ENCODE results near the gene ZDHHC8. TPM values are rescaled to one million over a fixed set of nuclear protein-coding genes. Genes with fewer than 3 reads are reported as not detected.

ZDHHC8 gene
- total RNA-seq, 1 experiment from 2014 or later: 51.7 TPM

DNA sequence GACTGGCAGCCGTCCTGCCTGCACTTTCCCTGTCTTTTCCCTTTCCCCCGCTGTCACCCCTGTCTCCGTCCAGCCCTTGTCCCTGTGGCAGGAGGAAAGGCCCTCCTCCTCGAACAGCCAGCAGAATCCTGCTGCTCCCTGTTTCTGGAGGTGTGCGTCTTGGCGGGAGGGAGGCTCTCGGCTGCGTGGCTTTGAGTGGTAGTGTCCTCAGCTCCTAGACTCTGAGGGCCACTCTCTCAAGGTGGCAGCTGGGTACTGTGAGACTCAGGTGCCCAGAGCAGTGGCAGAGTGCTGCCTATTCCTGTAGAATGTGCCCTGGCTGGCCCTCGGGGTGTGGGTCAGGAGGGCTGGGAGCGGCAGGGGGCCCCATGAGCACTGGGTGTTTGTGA lies 24.8 kb upstream of the ZDHHC8 start:
- DNase-seq: no peak
- no peak overlapping the region for H2BK20ac ChIP-seq (ENCODE audit: low read depth, low read length, poor library complexity, severe bottlenecking)
- no peaks in the 10 kb centered on the region for H3K9me3 Mint-ChIP-seq
- H3K4me2 ChIP-seq (ENCODE audit: insufficient read depth, insufficient read length, low read length): no peak overlapping the region
- no peaks in the 10 kb centered on the region for H3K9me3 ChIP-seq (ENCODE audit: control insufficient read depth, low read depth, low read length)
- no peak overlapping the region for H3K23ac ChIP-seq (ENCODE audit: insufficient read length, low read depth, low read length)
- no peak overlapping the region for H2AK5ac ChIP-seq (ENCODE audit: insufficient read length, low read length)
- H3T11ph ChIP-seq (ENCODE audit: low read length): no peak overlapping the region
- no peak overlapping the region for H3K4me3 Mint-ChIP-seq
- no peaks in the 10 kb centered on the region for H3K23me2 ChIP-seq (ENCODE audit: insufficient read length, low read depth, low read length, poor library complexity, severe bottlenecking)
- H4K5ac ChIP-seq (ENCODE audit: insufficient read length, low read depth, low read length): no peak overlapping the region
- no peaks in the 10 kb centered on the region for H4K20me1 ChIP-seq (ENCODE audit: control insufficient read depth, insufficient read depth, insufficient read length)
- H3K4ac ChIP-seq (ENCODE audit: low read depth, low read length): no peak overlapping the region
- no peaks in the 10 kb centered on the region; a peak in 2 of 4 replicates for H3K4me1 Mint-ChIP-seq
- no peak overlapping the region for H2BK12ac ChIP-seq (ENCODE audit: insufficient read length, low read depth, low read length)
- H4K91ac ChIP-seq (ENCODE audit: insufficient read length, low read depth, low read length): no peak overlapping the region
- peaks cover 27 to 90% (median 79%) of the 10 kb centered on the region in 3 experiments; a peak in 6 of 7 replicates for H3K36me3 Mint-ChIP-seq (ENCODE audit: insufficient read depth in 1 of 3, low read depth in 3 of 3)
- no peak overlapping the region for H2BK120ac ChIP-seq (ENCODE audit: low read depth, low read length, poor library complexity, severe bottlenecking)
- no peaks in the 10 kb centered on the region; the same call in 1 of the 2 replicates for H3K27me3 Mint-ChIP-seq (ENCODE audit: low read depth)
- H4K8ac ChIP-seq (replicated peaks; ENCODE audit: insufficient read length, low read depth, low read length): no peak overlapping the region
- H3K4me1 ChIP-seq (ENCODE audit: insufficient read depth, low read length): no peaks in the 10 kb centered on the region
- H3K27me3 ChIP-seq (ENCODE audit: insufficient read depth, low read length): no peaks in the 10 kb centered on the region; the same call in 1 of the 2 replicates
- no peak overlapping the region for H3K14ac ChIP-seq (ENCODE audit: insufficient read depth, low read length)
- no peak overlapping the region for H2BK15ac ChIP-seq (ENCODE audit: low read depth, low read length)
- TF ChIP-seq, protein P1, sequence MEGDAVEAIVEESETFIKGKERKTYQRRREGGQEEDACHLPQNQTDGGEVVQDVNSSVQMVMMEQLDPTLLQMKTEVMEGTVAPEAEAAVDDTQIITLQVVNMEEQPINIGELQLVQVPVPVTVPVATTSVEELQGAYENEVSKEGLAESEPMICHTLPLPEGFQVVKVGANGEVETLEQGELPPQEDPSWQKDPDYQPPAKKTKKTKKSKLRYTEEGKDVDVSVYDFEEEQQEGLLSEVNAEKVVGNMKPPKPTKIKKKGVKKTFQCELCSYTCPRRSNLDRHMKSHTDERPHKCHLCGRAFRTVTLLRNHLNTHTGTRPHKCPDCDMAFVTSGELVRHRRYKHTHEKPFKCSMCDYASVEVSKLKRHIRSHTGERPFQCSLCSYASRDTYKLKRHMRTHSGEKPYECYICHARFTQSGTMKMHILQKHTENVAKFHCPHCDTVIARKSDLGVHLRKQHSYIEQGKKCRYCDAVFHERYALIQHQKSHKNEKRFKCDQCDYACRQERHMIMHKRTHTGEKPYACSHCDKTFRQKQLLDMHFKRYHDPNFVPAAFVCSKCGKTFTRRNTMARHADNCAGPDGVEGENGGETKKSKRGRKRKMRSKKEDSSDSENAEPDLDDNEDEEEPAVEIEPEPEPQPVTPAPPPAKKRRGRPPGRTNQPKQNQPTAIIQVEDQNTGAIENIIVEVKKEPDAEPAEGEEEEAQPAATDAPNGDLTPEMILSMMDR (conservative IDR thresholded peaks at IDR 0.05): no peak
- 0 out of 2 replicates have a peak, but pooled peaks cover 2% of the 10 kb centered on the region for H3K79me2 ChIP-seq (ENCODE audit: insufficient read depth, low read length)
- no peak overlapping the region for H3K18ac ChIP-seq (ENCODE audit: insufficient read length, low read depth, low read length)
- WGBS (ENCODE audit: extremely low coverage, insufficient read length, low lambda C conversion rate): no CpG with 5 or more reads among the region's 10 CpGs
- no peak overlapping the region for H3K9ac ChIP-seq (ENCODE audit: extremely low read depth, insufficient read length, low read length)
- no peak overlapping the region for H3K56ac ChIP-seq (ENCODE audit: insufficient read length, low read depth, low read length)
- H2BK5ac ChIP-seq (ENCODE audit: insufficient read length, low read length): no peak overlapping the region
- H2AFZ ChIP-seq (ENCODE audit: low read length): no peak overlapping the region
- H3K27ac Mint-ChIP-seq: no peak overlapping the region
- H3K27ac ChIP-seq (ENCODE audit: insufficient read length, low read depth, low read length): no peak overlapping the region
- H3K79me1 ChIP-seq (ENCODE audit: insufficient read depth, low read depth, low read length, poor library complexity, severe bottlenecking): no peaks in the 10 kb centered on the region
